ENCODE data around the gene C11orf98. TPM values are rescaled to one million over a fixed set of nuclear protein-coding genes. Genes with fewer than 3 reads are reported as not detected.

Gene C11orf98
- total RNA-seq, 4 donors from 2014 or later, result 12.5 to 53.7 (median 37.7) TPM

DNA sequence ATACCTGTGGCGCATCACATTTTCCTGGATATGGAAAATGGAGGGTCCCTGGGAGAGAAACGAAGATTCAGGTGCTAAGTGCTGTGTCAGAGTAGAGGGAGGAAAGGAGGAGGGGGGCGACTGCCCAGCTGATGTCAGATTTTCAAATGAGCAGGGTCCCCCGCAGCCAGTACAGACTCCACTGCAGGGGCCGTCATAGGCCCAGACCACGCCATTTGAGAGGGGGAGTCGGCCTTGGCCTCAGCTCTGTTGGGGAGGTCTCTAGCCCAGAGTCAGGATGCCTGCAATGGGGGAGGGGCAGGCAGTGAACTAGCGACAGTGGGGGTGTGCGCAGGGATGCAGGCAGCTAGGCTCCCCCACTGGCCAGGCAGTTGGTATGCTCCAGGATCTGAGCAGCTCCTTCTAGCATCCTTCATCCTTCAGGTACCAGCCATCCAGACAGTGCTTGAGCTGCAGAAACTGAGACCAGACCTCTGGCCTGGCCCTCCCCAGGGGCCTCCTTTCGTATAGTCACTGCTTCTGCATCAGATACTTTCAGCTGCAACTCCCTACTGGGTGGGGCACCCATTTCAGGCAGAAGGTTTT, 42.4 kb upstream of the C11orf98 start, which contains the start of the genes BSCL2 and GNG3:
Gene BSCL2, minus strand, starts transcription at position 148 of the 585 bp plus-strand sequence. CDS start 229 bp downstream, outside the sequence.
Gene GNG3, plus strand, starts transcription at position 400 of the 585 bp plus-strand sequence. CDS start 620 bp downstream, outside the sequence.
- TF ChIP-seq EP300 (IDR thresholded peaks at IDR 0.05; ENCODE audit: low read depth), result no peak
- TF ChIP-seq POLR2AphosphoS5 (IDR thresholded peaks at IDR 0.05), result no peak
- TF ChIP-seq POLR2A (IDR thresholded peaks at IDR 0.05), result no peak
- TF ChIP-seq CTCF (IDR thresholded peaks at IDR 0.05), result no peak
- WGBS, 2 donors (ENCODE audit: low coverage in 1 of 2), result 93% methylated on average over 9 of the region's 10 CpGs; no CpG with 5 or more reads in 1 of the 2 donors
- Histone ChIP-seq H3K36me3 (peaks cover 0 to 7% (median 0%) of the 10 kb centered on the region in 4 donors), H3K9me3 (no peaks in the 10 kb centered on the region), H3K4me1 (peaks cover 31 to 44% (median 36%) of the 10 kb centered on the region in 4 donors), H3K27ac (peak within 1 kb of the TSS; percentile 93 to 98 (median 96)), H3K4me3 (peak within 1 kb of the TSS; percentile 57 to 71 (median 64)), H3K27me3 (no peaks in the 10 kb centered on the region)
- intact Hi-C loops (cut with DNase I; ENCODE audit: low total_unique reads) (no loop called here), in situ Hi-C loops (cut with MboI; ENCODE audit: low pct_ligation_motif_present in 1 of 4, low pct_unique_long_range_greater_than_20kb in 1 of 4, low sequenced_read_pairs in 3 of 4) (no loop called here)
- no peak for DNase-seq

- in situ Hi-C loops (cut with MboI; ENCODE audit: low pct_ligation_motif_present in 1 of 4, low pct_unique_long_range_greater_than_20kb in 1 of 4, low sequenced_read_pairs in 3 of 4) (no loop called here), intact Hi-C loops (cut with DNase I; ENCODE audit: low total_unique reads) (no loop called here)
Observed at GRCh38 chr11:62706850-62707247, 41.8 kb upstream of the C11orf98 start.

DNA sequence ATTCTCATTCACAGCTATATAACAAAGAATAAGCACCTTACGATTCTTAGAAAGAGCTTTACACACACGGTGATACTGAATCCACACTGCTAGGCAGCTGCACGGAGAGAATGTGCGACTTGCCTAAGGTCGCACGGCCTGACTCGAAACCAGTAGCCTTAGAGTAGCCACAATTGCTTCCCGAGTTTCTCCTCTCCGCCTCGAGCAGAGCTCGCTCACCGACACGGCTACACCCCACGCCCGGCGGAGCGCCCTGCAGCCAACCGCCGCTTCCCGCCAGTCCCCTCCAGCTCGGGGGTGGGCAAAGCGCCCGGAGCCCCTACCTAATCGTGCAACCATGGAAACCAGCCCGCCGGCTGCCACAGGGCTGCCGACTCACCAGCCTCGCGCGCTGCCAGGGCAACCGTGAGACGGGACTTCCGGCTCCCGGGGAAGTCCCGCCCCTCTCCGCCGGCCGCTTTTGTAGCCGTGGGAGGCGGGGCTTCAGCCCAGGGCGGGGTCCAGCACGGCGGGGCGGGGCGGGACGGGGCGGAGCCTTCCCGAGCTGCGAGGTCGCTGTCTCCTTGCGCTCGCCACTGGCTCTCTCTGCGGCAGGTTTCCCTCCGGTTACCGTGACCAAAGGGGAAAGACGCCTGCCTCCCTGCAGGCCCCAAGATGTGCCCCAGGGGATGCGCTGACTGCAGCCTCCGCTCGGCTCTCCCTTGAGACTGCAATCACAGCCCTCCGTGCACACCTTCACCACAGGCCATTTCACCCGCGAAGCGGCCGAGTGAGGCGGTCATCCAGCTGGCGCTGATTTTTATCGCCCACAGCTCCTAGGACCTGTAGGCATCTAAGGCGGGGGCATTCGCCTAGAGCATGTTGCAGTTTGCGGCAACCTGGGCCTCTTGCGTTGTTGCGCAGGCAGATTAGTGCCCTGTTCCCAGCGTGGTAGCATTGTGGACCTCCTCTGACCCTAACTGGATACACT, 41.2 kb upstream of the C11orf98 start:
- H3K4me1 ChIP-seq, result peaks cover 31 to 44% (median 36%) of the 10 kb centered on the region in 4 donors

More at GRCh38 chr11:62706850-62707247, 41.8 kb upstream of the C11orf98 start:
- no peak for DNase-seq
- 72 to 83% methylated on average over 7 to 8 of the region's 8 CpGs for WGBS, 2 donors (ENCODE audit: low coverage in 1 of 2)
- Histone ChIP-seq H3K27ac (peak overlapping the region; percentile 85 to 92 (median 90)), H3K4me1 (peaks cover 31 to 44% (median 36%) of the 10 kb centered on the region in 4 donors), H3K36me3 (peaks cover 0 to 7% (median 0%) of the 10 kb centered on the region in 4 donors), H3K9me3 (no peaks in the 10 kb centered on the region), H3K4me3 (peak overlapping the region; percentile 57 to 70 (median 64)), H3K27me3 (no peaks in the 10 kb centered on the region)
- TF ChIP-seq POLR2A (IDR thresholded peaks at IDR 0.05) (no peak), CTCF (IDR thresholded peaks at IDR 0.05) (no peak), POLR2AphosphoS5 (IDR thresholded peaks at IDR 0.05) (no peak), EP300 (IDR thresholded peaks at IDR 0.05; ENCODE audit: low read depth) (no peak)

More for the DNA sequence above, 41.2 kb upstream of the C11orf98 start:
- peak overlapping the region; percentile 57 to 70 (median 64) for H3K4me3 ChIP-seq
- 0 to 5% methylated on average over 3 to 45 of the region's 73 CpGs for WGBS, 2 donors (ENCODE audit: low coverage in 1 of 2)
- peak overlapping the region; percentile 85 to 92 (median 90) for H3K27ac ChIP-seq
- H3K9me3 ChIP-seq, result no peaks in the 10 kb centered on the region
- DNase-seq, result peak; percentile 96
- intact Hi-C loops (cut with DNase I; ENCODE audit: low total_unique reads), result no loop called here
- in situ Hi-C loops (cut with MboI; ENCODE audit: low pct_ligation_motif_present in 1 of 4, low pct_unique_long_range_greater_than_20kb in 1 of 4, low sequenced_read_pairs in 3 of 4), result no loop called here
- H3K27me3 ChIP-seq, result no peaks in the 10 kb centered on the region
- H3K36me3 ChIP-seq, result peaks cover 0 to 3% (median 0%) of the 10 kb centered on the region in 4 donors
- TF ChIP-seq POLR2A (IDR thresholded peaks at IDR 0.05), result peak; percentile 65
- no peak for TF ChIP-seq CTCF (IDR thresholded peaks at IDR 0.05)
- TF ChIP-seq POLR2AphosphoS5 (IDR thresholded peaks at IDR 0.05), result peak; percentile 65 to 82 (median 75)
- TF ChIP-seq EP300 (IDR thresholded peaks at IDR 0.05; ENCODE audit: low read depth), result no peak

Data from transverse colon (tissue), 4 donors.